SKM-1 treated with dmso at 0.1 percent for 144 hours (cell line): ENCODE measurements around the gene DNAJC27.
A peak's percentile ranks its signal among the peaks of the same experiment; 100 is the strongest.

Experiments used
- DNase-seq: peaks from one replicate; lab custom pipeline; 2025; ENCODE audit not compliant: unreplicated experiment; lab: John Stamatoyannopoulos, UW

DNAJC27 gene

DNA sequence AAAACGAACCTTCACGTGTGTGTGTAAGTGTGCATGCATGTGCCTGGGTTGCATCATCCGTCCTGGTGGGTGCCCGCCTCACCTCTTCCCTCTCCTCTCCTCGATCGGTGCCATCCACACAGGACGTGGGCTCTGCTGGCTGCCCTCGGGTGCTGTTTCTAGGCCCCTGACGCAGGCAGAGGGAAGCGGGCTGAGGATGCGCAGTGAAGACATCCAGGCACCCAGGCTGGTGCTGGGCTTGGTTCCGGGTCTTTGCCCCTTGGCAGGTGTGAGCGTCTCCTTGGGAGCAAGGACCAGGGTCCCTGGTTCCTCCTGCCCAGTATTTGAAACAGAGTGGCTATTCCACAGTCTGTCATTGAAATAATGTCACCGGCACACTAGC is 45.5 kb downstream of the DNAJC27 start:
- DNase-seq: no peak

- no peak for DNase-seq
Measured at GRCh38 chr2:24925815-24926214, 45.9 kb downstream of the DNAJC27 start.

DNA sequence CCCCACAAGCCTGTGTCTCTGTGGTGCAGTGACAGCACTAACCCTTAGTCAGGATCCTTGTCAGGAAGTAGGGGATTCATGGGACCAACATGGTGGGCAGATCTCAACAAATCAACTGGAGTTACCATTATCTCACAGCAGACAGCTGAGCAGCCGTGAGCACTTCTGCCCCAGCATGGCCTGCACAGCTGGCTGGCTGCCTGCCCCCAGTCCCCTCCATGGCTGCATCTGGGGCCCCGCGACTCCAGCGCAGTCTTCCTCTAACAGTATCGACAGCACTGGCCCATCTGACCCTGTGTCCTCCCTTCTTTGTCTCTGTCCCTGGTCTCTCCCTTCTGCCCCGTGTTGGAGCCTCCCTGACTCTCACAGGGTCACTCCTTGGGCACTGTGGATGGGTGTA is 47.0 kb downstream of the DNAJC27 start:
- no peak for DNase-seq

GRCh38 chr2:24924266-24924665 is 47.5 kb downstream of the DNAJC27 start:
- no peak for DNase-seq

GRCh38 chr2:24923106-24923505 is 48.6 kb downstream of the DNAJC27 start:
- DNase-seq: no peak

- no peak for DNase-seq
Measured at GRCh38 chr2:24922556-24922955, 49.2 kb downstream of the DNAJC27 start.

- DNase-seq: no peak
Measured at GRCh38 chr2:24920809-24921441, 50.8 kb downstream of the DNAJC27 start.

DNA sequence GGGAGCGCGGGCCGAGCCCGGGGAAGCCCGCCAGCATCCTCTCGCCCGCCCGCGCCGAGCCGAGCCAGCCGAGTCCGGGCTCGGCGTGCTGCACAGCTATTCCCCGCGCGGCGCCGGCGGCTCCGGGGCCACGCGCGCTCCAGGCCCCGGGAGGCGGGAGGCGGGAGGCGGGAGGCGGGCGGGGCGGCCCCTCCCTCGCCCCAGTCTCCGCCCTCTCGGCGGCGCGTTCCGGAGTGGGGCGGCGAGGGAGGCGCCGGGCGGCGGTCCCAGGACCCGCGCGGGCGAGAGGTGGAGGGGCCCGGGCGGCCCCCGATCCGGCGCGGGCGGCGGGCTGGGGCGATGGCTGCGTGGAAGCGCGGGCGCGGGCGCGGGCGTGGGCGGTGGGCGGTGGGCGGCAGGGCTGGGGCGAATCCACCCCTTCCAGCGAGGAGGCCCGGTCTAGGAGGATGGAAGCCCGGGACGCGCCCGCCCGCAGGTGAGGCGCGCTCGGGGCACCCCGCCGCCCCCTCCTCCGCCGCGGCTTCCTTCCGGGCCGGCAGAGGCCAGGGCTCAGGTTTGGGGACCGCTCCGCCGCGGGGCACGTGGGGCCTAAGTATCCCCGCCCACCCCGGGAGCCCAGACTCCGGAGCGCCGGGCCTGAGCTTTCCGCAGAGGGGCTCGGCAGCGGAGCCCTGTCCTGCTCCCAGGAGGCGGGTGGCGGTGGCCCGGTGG is 51.5 kb downstream of the DNAJC27 start, which contains the start of gene ADCY3:
TSS of gene ADCY3 (minus strand) at position 140 of the 711 bp plus-strand sequence. CDS start 1,250 bp downstream, outside the sequence.
- peak; percentile 15 for DNase-seq

DNA sequence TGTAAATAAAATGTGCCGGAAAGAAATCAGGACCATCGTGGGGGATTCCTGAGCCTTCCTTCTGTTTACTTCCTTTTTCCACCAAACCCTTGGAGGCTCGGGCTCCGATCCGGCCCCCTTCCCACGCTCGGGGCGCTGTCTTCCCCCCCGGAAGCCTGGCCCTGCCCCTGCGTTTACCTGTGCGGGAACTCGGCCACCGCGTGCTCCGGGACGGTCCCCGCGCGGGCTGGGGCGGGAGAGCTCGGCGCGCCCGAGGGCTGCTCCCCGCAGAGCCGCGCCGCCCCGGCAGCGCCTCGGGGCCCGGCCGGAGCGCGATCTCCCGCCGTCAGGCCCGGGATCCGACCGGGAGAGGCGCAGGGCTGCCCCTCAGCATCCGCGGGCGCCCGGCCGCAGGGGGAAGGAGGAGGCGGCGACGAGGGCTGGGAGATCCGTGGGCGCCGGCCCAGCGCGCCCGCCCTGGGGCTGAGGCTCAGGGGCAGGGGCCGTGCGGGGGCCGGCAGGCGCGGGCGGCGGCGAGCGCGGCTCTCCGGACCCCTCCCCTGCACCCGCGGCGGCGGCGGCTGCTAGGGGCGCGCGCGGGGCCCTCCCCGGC is 52.2 kb downstream of the DNAJC27 start:
- DNase-seq: no peak

DNA sequence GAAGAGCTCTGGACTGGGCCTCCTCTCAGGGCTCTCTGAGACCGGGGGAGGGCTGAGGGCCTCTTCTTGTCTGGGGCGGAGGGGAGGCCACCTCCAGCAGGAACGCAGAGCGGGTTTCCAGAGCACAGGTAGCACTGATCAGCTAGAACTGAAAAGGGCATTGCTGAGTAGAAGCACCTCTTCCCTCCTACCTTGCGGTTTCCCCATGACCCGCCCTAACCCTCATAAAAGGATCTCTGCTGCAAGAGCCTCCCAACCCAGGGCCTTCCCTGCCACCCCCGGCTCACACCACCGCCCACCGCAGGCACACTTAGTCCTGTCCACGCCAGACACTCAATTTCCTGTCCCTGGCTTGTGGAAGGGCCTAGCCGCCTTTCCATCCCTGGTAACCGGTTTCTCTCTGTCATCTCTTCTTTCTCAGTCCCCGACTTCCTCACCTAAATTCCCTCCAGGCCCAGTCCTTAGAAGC is 52.7 kb downstream of the DNAJC27 start:
- peak; percentile 24 for DNase-seq

DNA sequence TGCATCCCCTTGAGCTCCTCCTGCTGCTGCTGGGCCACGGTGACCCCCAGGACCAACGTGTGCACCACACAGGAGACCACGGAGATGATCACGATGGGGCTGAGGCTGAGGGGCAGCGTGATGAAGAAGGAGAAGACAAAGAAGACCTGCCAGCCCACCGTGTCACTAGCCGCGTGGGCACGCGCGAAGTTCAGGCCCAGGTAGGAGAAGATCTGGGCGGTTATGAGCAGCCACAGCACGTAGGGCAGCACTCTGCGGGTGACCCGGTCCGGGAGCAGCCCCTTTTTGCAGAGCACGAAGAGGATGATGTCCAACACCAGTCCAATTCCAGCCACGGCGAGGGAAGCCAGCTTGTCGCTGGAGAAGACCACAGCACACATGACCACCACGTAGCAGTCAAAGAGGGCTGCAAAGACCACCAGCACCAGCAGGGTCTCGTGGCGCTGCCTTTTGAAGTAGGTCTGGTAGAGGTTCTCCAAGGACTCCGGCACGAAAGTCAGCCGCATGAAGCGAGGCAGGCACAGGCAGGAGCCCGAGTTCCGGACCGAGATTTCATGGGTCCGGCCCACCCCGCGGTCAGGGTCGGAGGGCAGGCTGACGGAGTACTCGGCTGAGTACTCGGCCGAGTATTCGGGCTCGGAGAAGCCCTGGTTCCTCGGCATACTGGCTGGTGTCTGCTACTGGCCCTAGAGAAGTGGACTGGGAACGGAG is 53.3 kb downstream of the DNAJC27 start:
- no peak for DNase-seq

GRCh38 chr2:24917731-24918325 is 53.9 kb downstream of the DNAJC27 start:
- no peak for DNase-seq

- DNase-seq: no peak
Measured at GRCh38 chr2:24917086-24917485, 54.7 kb downstream of the DNAJC27 start.

GRCh38 chr2:24915796-24916195 is 56.0 kb downstream of the DNAJC27 start:
- no peak for DNase-seq

GRCh38 chr2:24915175-24915574 is 56.6 kb downstream of the DNAJC27 start:
- no peak for DNase-seq

DNA sequence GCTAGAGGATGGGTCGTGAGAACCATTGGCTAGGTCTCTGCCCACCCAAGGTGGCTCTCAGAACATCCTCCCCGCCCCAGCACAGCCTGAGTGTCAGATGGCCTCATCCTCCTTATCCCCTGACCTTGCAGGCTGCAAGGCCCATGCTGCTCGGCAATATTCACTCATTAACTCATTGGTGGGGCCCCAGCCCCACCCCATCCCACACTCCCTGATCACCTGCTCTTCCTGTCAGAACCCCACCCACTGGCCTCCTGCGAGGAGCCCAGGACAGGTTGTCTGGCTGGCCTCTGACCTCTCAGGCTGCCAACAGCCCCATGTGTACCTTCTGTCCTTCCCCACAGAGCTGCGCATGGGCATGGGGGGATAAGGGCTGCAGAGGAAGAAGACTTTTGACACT is 57.0 kb downstream of the DNAJC27 start:
- DNase-seq: no peak

DNA sequence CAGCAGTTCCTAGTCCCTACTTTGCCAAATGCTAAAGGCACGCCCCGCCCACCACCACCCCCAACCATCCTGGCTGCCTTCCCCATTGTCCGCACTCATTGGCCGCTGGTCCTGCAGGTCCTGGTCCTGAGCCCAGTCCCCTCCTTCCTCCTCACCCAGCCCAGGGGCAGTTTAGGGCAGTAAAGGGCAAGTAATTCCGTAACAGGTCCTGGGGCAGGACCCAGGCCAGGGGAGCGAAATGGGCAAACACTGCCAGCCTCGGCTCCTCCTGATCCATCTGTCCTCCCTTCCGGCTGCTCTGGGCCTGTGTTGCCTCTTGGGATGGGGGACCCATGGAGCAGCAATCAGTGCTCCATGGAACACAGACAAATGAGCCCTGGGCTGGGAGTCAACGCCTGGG is 57.8 kb downstream of the DNAJC27 start:
- no peak for DNase-seq

DNA sequence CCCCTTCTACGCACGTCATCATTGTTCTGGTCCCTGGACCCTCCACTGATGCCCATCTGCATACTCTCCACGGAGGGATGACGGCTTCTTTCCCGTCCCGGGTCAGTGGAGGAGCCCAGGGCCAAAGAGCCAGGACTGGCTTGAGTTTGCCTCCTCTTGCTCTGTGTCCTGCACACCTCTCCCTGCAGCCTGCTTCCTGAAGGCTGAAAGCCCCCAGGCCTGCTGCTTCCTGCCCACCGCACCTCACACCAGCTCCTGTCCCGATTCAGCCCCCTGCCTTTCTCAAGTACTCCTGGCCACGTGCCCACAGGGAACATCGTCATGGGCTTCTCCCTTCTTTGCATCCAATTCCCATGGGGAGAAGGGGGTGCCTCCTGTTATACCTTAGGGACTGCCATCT is 58.8 kb downstream of the DNAJC27 start:
- DNase-seq: no peak

GRCh38 chr2:24912523-24912922 is 59.2 kb downstream of the DNAJC27 start:
- no peak for DNase-seq

- DNase-seq: no peak
Measured at GRCh38 chr2:24910245-24910644, 61.5 kb downstream of the DNAJC27 start.

DNA sequence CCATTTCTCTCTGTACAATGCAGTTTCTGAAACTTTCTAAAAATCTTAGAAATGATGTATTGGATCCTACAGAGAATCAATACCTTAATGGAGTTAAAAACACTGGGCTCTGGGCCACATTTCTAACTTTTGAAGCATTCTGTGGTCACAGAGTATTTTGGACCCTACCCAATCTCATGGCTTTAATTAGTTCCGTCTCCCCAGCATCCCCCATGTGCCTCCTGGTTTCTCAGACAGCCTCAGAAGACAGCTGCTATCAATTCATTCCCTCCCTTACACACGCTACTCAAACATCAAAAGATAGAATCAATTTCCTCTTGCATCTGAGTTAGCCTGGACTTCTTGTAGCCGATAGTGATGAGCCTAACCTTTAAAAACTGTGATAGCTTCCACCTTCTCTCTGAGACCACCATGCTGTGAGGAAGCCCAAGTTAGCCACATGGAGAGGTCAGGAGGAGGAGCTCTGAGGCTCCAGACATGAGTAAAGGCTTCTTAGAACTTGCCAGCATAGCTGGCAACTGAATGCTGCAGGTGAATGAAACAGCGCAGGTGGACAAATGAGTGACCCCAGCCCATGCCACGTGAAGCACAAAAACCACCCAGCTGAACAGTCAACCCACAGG is 62.1 kb downstream of the DNAJC27 start:
- DNase-seq: no peak
